Stomach (tissue), 4 donors: ENCODE data around the gene CSTF1.

ENCODE experiments used
- EP300 ChIP-seq: sonication (generic); formaldehyde crosslinking; IDR thresholded peaks from one replicate; pipeline ENCODE4 v1.6.1; 2017; ENCODE audit warnings: antibody characterized with exemption
- POLR2A ChIP-seq, 4 donors: fragments of 450-650 bp; IDR thresholded peaks; one replicate each; pipeline ENCODE4 v1.6.1; 2016; ENCODE audit warnings: antibody characterized with exemption in 4 of 4, control low read depth in 2 of 4, mild to moderate bottlenecking in 1 of 4, moderate library complexity in 1 of 4
- TF ChIP-seq, protein P1 (sequence below), 7 experiments: fragments of 450-650 bp in 4 of 7; fragments of 200-600 bp in 3 of 7; sonication (generic) in 3 of 7; IDR thresholded peaks; one replicate each; pipeline ENCODE4 v1.5.1; 2016 to 2019; ENCODE audit warnings: antibody characterized with exemption in 7 of 7, control low read depth in 2 of 7, mild to moderate bottlenecking in 1 of 7

DNA sequence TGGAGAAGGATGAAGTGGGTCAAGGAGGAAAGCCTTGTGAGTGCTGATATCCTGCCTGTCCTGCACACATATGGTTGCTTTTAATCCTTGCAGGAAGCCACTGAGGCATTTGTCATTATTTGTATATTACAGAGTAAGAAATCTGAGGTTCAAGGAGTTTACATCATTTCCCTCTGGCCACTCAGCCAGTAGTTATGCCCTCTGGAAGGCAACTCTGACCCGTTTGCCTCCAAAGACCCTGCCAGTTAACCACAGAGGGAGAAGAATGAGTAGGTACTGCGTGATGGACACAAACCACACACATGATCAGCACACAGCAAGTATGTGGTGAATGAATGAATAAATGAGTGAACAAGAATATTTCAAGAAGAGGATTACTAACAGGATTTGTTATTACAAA lies 41.6 kb upstream of the CSTF1 start:
- TF ChIP-seq EP300: no peak
- TF ChIP-seq, protein P1, sequence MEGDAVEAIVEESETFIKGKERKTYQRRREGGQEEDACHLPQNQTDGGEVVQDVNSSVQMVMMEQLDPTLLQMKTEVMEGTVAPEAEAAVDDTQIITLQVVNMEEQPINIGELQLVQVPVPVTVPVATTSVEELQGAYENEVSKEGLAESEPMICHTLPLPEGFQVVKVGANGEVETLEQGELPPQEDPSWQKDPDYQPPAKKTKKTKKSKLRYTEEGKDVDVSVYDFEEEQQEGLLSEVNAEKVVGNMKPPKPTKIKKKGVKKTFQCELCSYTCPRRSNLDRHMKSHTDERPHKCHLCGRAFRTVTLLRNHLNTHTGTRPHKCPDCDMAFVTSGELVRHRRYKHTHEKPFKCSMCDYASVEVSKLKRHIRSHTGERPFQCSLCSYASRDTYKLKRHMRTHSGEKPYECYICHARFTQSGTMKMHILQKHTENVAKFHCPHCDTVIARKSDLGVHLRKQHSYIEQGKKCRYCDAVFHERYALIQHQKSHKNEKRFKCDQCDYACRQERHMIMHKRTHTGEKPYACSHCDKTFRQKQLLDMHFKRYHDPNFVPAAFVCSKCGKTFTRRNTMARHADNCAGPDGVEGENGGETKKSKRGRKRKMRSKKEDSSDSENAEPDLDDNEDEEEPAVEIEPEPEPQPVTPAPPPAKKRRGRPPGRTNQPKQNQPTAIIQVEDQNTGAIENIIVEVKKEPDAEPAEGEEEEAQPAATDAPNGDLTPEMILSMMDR (IDR thresholded peaks at IDR 0.05): no peak
- no peak for TF ChIP-seq POLR2A (IDR thresholded peaks at IDR 0.05)
